Muscle of back (tissue), 11 donors: Measurements from ENCODE around the gene TRMT2A. TPM values are rescaled to one million over a fixed set of nuclear protein-coding genes. Genes with fewer than 3 reads are reported as not detected.

ENCODE experiments used
- DNase-seq, 3 donors: peaks; one replicate each; pipeline versions ENCODE4 v3.0.0 to v3.0.0-alpha.2; 2013
- polyA plus RNA-seq, 10 donors: library from polyadenylated mRNA; unstranded; fragments of 120-200 nt; gene quantifications; one replicate each; pipeline ENCODE4 v1.2.1, GENCODE V29; 2013; ENCODE audit not compliant: insufficient read length in 10 of 10

TRMT2A gene
- polyA plus RNA-seq, 10 donors = 24.8 to 50.8 (median 40.5) TPM

DNA sequence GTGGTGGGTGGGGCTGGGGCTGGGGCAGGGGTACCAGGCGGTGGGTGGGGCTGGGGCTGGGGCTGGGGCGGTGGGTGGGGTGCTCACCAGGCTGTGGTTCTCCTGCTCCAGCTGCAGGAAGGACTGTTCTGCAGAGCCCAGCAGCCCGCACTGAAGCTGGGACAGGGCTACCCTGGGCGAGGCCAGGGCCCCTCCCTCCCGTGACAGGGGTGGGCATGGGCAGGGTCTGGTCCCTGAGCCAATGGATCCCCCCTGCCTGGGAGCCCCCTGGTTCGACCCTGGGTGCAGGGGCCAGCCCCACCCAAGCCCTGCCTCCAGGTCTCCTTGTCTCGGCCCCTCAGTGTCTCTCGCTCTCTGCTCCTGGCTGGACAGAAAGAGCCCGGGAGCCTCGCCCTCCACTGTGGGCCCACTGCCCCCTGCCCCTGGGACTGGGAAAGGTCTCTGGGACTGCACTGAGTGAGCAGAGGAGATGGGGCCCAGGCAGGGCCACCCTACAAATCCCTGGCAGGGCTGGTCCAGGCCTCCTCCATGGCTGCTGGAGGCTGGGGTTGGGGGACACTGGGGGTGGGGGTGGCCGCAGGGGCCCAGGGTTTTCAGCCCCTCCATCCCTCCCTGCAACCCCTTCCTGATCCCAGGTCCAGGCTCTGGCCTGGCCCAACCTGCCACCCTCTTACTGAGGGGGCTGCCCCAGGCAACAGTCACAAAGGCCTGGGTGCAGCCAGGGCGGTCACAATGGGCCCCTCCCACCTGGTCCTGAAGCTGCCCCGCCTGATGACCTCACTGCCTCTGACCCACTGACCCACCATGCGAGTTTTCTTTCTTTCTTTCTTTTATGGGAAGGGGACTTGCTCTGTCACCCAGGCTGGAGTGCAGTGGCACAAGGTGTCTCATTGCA is 33.6 kb upstream of the TRMT2A start, which contains the start of gene CCDC188:
TSS of gene CCDC188 (minus strand) at position 675 of the 895 bp plus-strand sequence. CDS start at position 606, 69 bp downstream.
- no peak for DNase-seq

DNA sequence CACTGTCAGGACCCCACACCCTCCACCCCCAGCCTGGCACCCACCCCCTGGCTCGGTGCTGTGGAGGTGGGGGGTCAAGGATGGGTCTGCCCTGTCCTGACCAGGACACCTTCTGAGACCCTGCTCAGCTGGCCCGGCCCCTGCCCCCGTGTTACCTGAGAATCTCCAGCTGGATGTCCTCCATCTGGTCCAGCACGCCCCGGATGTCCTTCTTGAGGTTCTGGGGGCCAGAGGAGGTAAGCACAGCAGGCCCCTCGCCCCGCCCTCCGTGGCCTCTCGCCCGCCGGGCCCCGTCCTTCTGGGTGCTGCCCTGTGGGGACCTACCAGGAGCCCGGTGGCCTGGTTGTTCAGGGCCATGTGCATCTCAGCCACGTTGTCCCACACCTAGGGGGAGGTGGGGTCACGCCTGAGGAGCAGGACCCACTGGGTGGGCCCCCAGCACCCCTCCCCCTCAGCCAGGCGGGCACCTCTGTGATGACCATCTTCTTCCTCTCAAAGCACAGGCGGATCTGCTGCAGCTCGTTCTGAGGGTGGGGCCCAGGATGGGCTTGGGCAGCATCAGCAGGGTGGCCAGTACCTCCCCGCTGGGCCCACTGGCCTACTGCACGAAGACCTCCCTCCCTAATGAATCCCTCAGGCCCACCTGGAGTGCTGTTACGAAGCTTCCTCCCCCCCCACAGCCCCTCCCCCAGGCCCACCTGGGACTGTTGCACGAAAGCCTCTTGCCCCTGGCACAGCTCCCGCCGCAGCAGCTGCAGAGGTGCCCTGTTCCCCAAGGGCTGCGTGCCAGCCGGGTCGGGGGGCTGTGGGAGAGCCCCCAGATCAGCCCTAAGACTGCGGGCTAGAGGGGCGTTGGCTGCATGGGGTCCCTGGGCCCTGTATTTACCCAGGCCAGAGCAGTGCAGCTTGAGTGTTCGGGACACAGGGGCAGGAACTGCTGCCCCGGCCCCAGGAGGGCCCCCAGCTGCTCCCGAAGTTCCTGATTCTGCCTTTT is 32.5 kb upstream of the TRMT2A start:
- no peak for DNase-seq

DNA sequence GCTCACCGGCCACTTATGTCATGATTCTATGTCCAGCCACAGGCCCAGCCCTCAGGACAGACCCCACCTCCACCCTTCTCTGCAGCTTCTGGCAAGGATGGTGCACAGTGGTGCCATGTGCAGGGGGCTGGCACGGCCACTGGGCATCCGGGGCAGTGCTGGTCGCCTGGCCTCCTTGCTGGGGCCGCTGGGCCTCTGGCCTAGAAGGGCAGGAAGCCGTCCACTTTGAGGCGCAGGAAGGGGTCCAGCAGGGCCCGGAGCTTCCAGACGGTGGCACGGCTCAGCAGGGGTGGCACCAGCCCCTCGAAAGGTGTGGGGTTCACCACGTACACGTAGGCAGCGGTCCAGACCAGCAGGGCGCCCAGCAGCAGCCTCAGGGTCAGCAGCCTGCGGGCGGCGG is 31.4 kb upstream of the TRMT2A start:
- DNase-seq = no peak

DNA sequence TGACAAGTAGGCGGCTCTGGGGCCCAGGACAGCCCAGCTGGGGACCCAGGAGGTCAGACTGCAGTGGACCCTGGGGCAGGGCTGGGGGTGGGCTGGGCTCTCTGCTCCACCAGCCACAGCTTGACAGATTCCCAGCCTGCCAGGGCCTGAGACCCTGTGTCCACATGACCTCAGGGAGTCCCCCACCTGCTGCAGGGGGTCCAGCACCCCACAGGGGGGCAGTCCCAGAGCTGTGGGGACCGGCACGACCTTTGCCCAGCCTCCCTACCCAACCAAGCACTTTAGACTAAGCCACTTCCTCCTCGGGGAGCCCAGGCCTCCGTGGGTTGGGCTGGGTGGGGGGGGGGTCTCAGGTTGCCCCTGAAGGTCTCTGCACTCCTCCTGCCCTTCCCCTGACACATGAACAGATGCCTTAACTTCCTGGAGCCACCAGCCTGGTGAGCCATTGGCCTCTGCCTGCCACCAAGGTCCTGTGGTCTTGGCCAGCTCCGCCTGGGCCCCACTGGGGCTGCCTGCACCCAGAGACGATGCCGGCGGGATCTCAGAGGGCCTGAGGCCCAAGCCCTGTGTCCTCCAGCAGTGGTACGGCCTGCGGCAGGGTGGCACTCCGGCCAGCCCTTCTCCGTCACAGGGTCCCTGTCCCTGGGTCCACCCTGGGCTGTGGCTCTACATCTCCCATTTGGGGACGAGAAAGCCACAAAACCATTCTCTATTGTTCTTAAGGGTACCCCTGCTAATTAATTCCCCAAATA is 30.4 kb upstream of the TRMT2A start:
- DNase-seq = no peak

DNA sequence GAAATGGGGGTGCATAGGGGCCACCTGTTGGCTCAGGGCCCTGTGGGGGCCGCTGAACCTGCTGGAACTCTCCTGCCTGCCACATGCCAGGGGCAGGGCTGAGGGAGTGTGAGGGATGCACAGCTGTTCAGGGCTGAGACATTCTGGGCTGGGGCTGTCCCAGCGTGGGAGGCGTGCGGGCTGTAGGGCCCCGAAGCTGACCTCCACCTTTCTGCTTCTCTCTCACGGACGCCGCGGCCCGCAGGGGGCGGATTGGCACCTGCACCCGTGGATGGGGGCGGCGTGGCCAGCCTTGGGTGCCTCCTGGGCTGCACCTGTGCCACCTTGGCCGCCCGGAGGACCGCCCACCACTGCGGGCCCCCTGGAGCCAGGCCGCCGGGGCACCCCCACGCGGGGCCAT is 29.8 kb upstream of the TRMT2A start:
- no peak for DNase-seq

DNA sequence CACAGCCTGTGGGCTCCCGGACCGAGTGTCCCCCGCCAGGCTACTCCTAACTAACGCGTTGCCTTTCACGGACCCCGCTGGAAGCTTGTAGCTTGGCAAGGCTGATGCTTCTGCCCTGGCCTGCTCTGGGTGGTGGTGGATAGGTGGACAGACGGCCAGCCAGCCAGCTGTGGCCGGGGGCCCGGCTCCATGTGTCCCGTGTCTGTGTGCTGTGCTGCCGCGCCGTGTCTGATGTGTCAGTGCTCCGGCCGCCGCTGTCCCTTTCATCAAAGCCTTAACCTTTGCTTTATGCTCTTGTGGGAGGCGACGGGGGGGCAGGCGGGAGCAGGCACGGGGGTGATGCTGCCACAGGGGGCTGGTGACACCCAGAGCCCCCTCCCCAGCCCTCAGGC is 28.8 kb upstream of the TRMT2A start:
- DNase-seq = no peak

DNA sequence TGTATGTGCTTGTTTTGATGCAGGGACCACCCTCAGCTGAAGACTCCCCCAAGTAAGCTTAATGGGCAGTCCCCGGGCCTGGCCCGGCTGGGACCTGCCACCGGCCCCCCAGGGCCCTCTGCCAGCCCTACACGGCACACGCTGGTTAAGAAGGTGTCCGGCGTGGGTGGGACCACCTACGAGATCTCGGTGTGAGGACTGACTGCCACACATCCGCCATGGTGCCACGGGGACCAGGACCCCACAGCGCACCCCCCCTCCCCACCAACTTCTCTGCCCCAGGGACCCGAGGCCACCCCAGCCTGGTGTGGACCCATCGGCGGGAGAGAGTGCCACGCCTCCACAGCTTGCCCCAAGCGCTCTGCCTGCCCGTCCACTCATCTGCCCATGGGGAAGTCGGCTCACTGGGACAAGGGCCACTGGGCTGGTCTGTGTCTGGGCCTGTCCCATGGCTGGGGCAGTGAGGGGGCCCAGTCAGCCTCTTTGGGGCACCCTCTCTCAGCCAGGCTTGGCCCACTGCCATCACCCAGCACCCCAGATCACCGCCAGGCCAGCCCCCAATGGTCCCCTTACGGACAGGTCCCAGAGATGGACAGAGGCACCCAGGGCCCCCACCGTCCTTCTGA is 28.3 kb upstream of the TRMT2A start:
- no peak for DNase-seq

DNA sequence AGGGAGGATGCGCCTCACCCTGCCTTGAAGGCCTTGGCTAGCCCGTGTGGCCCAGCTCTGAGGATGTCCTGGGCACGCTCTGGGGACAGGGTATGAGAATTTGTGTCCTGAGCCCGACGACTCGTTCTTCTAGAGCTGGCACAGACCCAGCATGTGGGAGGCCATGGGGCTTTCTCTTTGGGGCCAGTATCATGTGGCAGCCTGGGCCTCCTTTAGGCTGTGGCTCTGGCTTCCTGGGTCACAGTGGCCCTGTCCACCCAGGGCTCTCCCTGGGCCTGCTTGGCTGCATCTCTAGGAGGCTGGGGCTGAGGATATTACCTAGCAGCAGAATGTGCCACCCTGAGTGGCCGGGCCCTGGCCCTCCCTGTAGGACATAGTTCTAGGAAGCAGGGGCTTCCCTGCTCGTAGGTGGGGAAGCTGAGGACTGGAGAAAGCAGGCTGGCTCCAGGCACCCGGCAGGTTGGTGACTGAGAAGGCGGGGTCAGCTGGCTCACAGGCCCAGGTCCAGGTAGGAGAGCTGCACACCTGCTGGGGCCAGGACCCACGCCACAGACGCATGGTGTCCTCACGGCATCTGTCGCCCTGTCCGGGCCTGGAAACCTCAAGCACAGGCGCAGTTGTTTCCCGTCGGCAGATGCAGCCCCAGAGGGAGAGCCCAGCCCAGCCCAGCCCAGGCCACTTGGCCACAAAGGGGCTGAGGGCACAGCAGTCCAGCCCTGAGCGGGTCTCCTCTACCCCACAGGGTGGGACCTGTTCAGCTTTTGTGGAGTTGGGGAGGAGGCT is 27.0 kb upstream of the TRMT2A start:
- DNase-seq = no peak

DNA sequence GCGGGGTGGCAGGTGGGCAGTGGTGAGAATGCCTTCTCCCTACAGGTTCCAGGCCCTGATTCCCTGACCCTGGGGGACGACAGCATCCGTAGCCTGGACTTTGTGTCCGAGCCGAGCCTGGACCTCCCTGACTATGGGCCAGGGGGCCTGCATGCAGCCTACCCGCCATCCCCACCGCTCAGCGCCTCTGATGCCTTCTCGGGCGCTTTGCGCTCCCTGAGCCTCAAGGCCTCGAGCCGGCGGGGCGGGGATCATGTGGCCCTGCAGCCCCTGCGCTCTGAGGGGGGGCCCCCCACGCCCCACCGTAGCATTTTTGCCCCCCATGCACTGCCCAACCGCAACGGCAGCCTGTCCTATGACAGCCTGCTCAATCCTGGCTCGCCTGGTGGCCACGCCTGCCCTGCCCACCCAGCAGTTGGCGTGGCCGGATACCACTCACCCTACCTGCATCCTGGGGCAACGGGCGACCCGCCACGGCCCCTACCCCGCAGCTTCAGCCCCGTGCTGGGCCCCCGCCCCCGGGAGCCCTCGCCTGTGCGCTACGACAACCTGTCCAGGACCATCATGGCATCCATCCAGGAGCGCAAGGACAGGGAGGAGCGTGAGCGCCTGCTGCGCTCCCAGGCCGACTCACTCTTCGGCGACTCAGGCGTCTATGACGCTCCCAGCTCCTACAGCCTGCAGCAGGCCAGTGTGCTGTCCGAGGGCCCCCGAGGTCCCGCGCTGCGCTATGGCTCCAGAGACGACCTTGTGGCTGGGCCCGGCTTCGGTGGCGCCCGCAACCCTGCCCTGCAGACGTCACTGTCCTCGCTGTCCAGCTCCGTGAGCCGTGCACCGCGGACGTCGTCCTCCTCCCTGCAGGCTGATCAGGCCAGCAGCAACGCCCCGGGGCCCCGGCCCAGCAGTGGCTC is 25.9 kb upstream of the TRMT2A start:
- no peak for DNase-seq

DNA sequence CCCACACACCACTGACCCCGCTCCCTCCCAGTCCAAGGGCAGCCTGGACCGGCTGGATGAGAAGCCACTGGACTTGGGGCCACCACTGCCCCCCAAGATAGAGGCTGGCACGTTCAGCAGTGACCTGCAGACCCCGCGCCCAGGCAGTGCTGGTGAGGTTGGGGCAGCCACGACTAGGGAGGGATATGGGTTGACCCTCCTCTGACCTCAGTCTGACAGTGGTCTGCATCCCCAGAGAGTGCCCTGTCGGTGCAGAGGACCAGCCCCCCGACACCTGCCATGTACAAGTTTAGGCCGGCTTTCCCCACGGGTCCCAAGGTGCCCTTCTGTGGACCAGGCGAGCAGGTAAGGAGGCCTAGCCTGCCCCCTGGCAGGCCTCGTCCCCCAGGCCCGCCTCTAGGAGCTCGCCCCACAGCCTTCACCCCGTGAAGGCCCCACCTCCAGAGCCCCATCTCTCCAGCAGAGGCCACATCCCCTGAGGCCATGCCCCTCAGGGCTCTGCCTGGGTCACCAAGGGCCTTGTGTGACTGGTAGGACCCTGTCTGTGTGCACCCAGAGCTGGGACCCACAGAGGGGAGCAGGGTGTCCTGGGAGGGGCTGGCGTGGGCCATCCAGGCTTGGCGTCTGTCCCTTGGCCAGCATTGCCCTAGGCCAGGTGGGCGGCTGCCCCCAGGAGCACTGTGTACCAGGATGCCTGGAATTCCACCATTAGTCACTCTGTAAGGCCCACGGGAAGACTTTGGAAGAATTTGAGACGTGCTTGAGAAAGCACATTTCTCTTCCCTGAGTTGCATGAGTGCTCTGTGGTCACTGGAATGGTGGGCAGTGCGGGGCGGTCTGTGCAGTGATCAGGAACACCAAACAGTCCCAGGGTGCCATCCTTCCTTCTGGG is 24.4 kb upstream of the TRMT2A start:
- no peak for DNase-seq

DNA sequence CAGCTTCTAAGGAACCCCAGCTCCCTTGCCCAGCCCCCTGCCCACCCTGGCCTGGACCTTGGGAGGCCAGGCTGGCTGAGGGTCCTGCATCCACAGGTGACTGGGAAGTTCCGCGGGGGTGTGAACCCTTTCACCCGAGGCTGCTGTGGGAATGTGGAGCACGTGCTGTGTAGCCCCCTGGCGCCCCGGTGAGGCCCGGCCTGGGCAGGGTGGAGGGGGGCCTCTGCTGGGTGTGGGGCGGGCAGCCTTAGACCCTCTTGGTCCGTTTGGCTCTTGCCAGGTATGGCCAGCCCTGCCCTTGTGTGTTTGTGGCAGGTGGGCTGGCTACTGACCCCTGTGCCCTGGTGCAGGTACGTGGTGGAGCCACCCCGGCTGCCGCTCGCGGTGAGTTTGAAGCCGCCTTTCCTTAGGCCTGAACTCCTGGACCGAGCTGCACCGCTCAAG is 23.5 kb upstream of the TRMT2A start:
- DNase-seq = no peak

DNA sequence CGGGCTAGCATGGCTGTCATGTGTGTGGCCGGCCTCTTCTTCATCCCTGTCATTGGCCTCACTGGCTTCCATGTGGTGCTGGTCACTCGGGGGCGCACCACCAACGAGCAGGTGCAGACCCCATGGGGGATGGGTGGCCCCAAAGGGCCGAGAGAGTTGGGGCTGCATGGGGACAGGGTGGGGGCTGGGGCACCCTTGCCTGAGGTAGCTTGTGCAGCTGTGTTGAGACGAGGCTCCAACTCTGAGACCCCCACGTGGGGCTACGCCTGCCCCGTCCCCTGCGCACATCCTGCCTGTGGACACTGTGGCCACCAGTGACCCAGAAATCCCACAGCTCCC is 23.1 kb upstream of the TRMT2A start:
- no peak for DNase-seq

DNA sequence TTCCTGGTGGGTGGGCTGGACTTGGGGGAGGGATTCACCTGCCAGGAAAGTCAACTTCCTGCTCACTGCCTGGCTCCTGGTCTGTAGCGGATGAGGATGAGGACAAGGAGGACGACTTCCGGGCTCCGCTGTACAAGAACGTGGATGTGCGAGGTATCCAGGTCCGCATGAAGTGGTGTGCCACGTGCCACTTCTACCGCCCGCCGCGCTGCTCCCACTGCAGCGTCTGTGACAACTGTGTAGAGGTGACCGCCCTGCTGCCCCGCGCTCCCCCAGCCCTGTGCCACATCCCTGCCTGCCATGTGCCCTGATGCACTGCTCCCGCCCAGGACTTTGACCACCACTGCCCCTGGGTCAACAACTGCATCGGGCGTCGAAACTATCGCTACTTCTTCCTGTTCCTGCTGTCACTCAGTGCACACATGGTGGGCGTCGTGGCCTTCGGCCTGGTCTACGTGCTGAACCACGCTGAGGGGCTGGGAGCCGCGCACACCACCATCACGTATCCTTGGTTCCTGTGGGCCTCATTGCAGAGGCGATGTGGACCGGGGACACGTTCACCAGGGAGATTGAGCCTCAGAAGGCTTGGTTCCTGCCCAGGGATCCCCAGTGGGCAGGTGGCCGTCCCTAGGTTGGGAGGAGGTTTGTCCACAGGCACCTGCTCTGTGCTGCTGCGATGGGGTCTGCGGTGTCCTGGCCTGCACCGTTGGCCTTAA is 22.5 kb upstream of the TRMT2A start:
- no peak for DNase-seq

DNA sequence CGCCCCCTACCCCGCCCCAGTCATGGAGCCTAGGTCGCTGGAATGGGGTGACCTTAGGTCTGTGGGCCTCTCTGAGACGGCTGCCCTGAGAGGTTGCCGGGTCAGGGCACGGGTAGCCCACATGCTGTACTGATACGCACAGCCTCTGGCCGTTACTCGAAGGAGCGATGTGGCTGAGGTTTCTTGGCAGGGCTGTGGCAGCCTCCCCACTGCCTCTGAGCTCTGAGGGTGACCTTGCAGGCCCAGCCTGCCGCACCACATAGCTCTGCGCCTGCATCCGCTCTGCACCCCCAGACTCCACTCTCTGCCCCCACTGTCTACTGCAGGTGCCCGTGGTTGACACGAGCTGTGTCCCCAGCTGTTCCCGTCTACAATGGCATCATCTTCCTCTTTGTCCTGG is 21.8 kb upstream of the TRMT2A start:
- no peak for DNase-seq

DNA sequence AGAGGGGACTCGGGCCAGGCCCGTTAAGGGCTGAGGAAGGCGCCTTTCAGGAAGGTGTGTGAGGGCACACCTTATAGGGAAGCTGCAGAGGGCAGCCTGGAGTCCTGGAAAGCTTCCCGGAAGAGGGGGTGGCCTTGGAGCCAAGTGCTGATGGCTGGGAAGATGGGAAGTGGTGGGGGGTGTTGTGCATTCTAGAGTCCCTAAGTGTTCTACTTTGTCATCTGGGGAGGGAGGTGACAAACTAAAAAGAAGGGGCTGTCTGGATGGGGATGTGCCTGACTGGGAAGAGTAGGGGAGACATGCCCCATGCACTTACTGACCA is 21.4 kb upstream of the TRMT2A start:
- no peak for DNase-seq

DNA sequence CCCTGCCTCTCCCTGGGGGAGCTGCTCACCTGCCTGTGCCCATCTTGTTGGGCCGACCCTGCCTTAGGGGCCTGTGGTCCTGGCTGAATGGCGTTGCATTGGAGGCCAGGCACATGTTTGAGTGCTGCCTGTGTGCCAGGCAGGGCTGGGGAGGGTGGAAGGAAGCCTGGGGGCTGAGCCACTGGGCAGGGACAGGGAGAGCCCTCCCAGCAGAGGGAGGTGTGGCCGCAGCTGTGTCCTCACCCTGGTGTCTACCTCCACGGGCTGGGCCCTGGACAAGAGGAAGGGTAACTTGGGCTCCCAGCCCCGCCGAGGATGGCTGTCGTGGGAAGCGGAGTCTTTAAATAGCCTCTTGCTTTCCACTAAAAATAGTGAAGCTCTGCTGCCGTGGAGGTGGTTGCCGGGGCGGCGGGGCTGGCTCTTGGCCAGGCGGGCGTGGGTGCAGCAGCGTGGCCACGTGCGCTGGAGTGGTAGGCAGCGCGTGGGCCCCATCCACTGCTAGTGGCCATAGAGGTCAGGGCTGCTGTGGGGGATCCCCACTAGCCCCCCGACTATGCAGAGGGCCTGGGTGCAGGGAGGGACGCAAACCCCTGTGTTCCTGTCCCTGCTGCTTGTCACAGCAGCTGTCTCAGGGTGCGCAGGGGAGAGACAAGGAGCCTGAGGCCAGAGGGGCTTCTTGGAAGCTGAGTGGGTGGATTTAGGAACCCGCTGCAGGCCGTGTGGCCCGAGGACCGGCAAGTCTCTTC is 20.8 kb upstream of the TRMT2A start:
- no peak for DNase-seq

DNA sequence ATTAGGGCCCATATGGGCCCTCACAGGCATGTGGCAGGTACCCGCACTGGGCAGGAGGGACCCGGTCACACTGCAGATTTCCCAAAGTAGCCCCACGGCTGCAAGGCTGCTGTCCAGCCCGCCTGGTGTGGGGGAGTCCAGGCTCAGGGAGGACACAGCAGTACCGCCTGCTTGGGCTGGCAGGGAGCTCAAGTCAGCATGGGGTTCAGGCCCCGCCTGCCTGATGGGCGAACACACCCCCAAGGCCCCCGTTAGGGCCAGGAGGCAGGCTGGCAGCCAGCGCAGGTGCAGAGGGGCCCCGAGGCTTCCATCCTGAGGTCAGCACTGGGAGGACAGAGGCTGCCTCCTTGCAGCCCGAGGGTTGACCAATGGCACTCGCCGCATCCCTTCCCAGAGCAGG is 20.1 kb upstream of the TRMT2A start:
- no peak for DNase-seq
